K562 (cell line): ENCODE measurements around the gene GVQW3. TPM values are rescaled to one million over a fixed set of nuclear protein-coding genes. Genes with fewer than 3 reads are reported as not detected.

ENCODE experiments used
- BACH1 ChIP-seq: fragments of 200-800 bp; sonication (Bioruptor generic); IDR thresholded peaks from 2 replicates; pipeline ENCODE4 v1.6.1; 2016; ENCODE audit warnings: missing genetic modification characterization, missing compliant biosample characterization
- CHD1 ChIP-seq: fragments of 200-600 bp; sonication (generic); IDR thresholded peaks from one replicate; pipeline ENCODE4 v1.6.1; 2012; ENCODE audit warnings: mild to moderate bottlenecking, moderate library complexity, low read length, inconsistent platforms
- EHMT2 ChIP-seq: fragments of 450-650 bp; IDR thresholded peaks from 2 replicates; pipeline ENCODE4 v1.6.1; 2018; ENCODE audit warnings: antibody characterized with exemption
- ETV5 ChIP-seq: sonication (generic); formaldehyde crosslinking; IDR thresholded peaks from 2 replicates; pipeline ENCODE4 v1.4.0; 2020; ENCODE audit warnings: low read depth, mild to moderate bottlenecking, missing genetic modification reagents
- KAT8 ChIP-seq: fragments of 450-650 bp; IDR thresholded peaks from 2 replicates; pipeline ENCODE4 v1.6.1; 2016; ENCODE audit warnings: low read depth, mild to moderate bottlenecking
- MXD1 ChIP-seq: fragments of 250-450 bp; sonication (Bioruptor Pico); IDR thresholded peaks from 2 replicates; pipeline ENCODE4 v1.8.0; 2021; ENCODE audit warnings: borderline replicate concordance, mild to moderate bottlenecking, moderate library complexity; ENCODE audit not compliant: poor library complexity, severe bottlenecking
- NFATC3 ChIP-seq: fragments of 450-650 bp; IDR thresholded peaks from 2 replicates; pipeline ENCODE4 v1.6.1; 2017; ENCODE audit warnings: mild to moderate bottlenecking
- PCBP2 ChIP-seq: fragments of 200-400 bp; formaldehyde crosslinking; IDR thresholded peaks from 2 replicates; pipeline ENCODE4 v1.6.1; 2018; ENCODE audit warnings: low read length, low read depth, mild to moderate bottlenecking, moderate library complexity; ENCODE audit not compliant: poor library complexity, severe bottlenecking
- PYGO2 ChIP-seq: fragments of 450-650 bp; IDR thresholded peaks from 2 replicates; pipeline ENCODE4 v1.6.1; 2016; ENCODE audit warnings: mild to moderate bottlenecking, missing genetic modification characterization, moderate library complexity, missing compliant biosample characterization
- RNF2 ChIP-seq: sonication (generic); IDR thresholded peaks from 2 replicates; pipeline ENCODE4 v1.6.1; 2016
- SREBF1 ChIP-seq: fragments of 150-350 bp; IDR thresholded peaks from 2 replicates; pipeline ENCODE4 v1.6.1; 2014; ENCODE audit warnings: antibody characterized with exemption, low read depth, low read length, borderline replicate concordance
- TAF1 ChIP-seq: IDR thresholded peaks from 2 replicates; pipeline ENCODE4 v1.6.1; 2011; ENCODE audit warnings: mild to moderate bottlenecking, low read length, moderate library complexity; ENCODE audit not compliant: insufficient read depth, control insufficient read depth, severe bottlenecking; ENCODE audit errors: extremely low read depth
- TFAM ChIP-seq: fragments of 250-450 bp; sonication (Bioruptor Pico); conservative IDR thresholded peaks from 2 replicates; pipeline ENCODE4 v1.5.0; 2021; ENCODE audit warnings: mild to moderate bottlenecking, moderate library complexity
- TGIF2 ChIP-seq: sonication (generic); formaldehyde crosslinking; IDR thresholded peaks from 2 replicates; pipeline ENCODE4 v1.8.1; 2022; ENCODE audit warnings: mild to moderate bottlenecking, missing genetic modification reagents, moderate library complexity
- THAP7 ChIP-seq: fragments of 250-450 bp; sonication (Bioruptor Pico); IDR thresholded peaks from 2 replicates; pipeline ENCODE4 v1.5.0; 2021
- TSC22D4 ChIP-seq: fragments of 450-650 bp; IDR thresholded peaks from 2 replicates; pipeline ENCODE4 v1.6.1; 2016; ENCODE audit warnings: missing genetic modification characterization, missing biosample characterization, control low read depth
- ZEB2 ChIP-seq: fragments of 450-650 bp; IDR thresholded peaks from 2 replicates; pipeline ENCODE4 v1.6.1; 2016
- ZKSCAN8 ChIP-seq: fragments of 200-800 bp; sonication (Bioruptor generic); IDR thresholded peaks from 2 replicates; pipeline ENCODE4 v1.6.1; 2016; ENCODE audit warnings: missing genetic modification characterization, missing compliant biosample characterization
- ZNF316 ChIP-seq: fragments of 450-650 bp; IDR thresholded peaks from 2 replicates; pipeline ENCODE4 v1.6.1; 2016
- ZNF408 ChIP-seq: fragments of 250-450 bp; sonication (Bioruptor Pico); IDR thresholded peaks from 2 replicates; pipeline ENCODE4 v1.4.0; 2020; ENCODE audit warnings: low read depth, mild to moderate bottlenecking, moderate library complexity
- ZNF507 ChIP-seq: conservative IDR thresholded peaks from 2 replicates; pipeline ENCODE4 v1.6.1; 2017; ENCODE audit warnings: missing genetic modification characterization, missing compliant biosample characterization
- ZNF766 ChIP-seq: fragments of 200-800 bp; sonication (Bioruptor generic); conservative IDR thresholded peaks from 2 replicates; pipeline ENCODE4 v1.6.1; 2016; ENCODE audit warnings: missing genetic modification characterization, missing compliant biosample characterization
- ZNF785 ChIP-seq: fragments of 250-450 bp; sonication (Bioruptor Pico); IDR thresholded peaks from 2 replicates; pipeline ENCODE4 v1.4.0; 2020; ENCODE audit warnings: mild to moderate bottlenecking
- polyA plus RNA-seq, 8 experiments: library from polyadenylated mRNA; depleted of rRNA in 4 of 8; stranded (reverse) in 5 of 8; unstranded in 3 of 8; fragments of >200 nt; fragmentation: Nextera tagmentation in 2 of 8; fragmentation: Illumina TruSeq in 1 of 8; extraction: Ambion mirVana in 2 of 8; extraction: Trizol in 1 of 8; gene quantifications; 2 replicates each; pipeline versions ENCODE4 v1.2.1 to v1.2.3, GENCODE V29; 2011 to 2014; ENCODE audit warnings: inconsistent platforms in 1 of 8, missing spikeins in 1 of 8
- total RNA-seq, 7 experiments: library from RNA; depleted of rRNA in 6 of 7; stranded (reverse); fragments of >200 nt in 6 of 7; fragmentation: Illumina TruSeq in 2 of 7; extraction: Trizol in 2 of 7; gene quantifications; 2 replicates each; pipeline versions ENCODE4 v1.2.1 to v1.2.3, GENCODE V29; 2011 to 2021; ENCODE audit warnings: low replicate concordance in 1 of 7
- TF ChIP-seq, protein P1 (sequence below): sonication (generic); formaldehyde crosslinking; IDR thresholded peaks from 2 replicates; pipeline ENCODE4 v1.8.1; 2023; ENCODE audit warnings: mild to moderate bottlenecking, missing genetic modification reagents, moderate library complexity
- TF ChIP-seq, protein P2 (sequence below): fragments of 250-450 bp; sonication (Bioruptor Pico); IDR thresholded peaks from 2 replicates; pipeline ENCODE4 v1.4.0; 2020; ENCODE audit warnings: borderline replicate concordance

The GVQW3 gene
- total and polyA plus RNA-seq, 9 of the 15 experiments (the other 6 are each of a cell fraction or from before 2014, with no cell fraction given), result 0.66 to 5.7 (median 2.1) TPM

- TF ChIP-seq THAP7 (CRISPR knock-in tag) (no peak), ZNF408 (CRISPR knock-in tag) (no peak), PYGO2 (tag) (no peak), RNF2 (no peak; the same call in 1 of the 2 replicates), MXD1 (no peak), ZEB2 (no peak), ETV5 (no peak), TSC22D4 (tag) (no peak), ZNF785 (CRISPR knock-in tag) (no peak), TAF1 (peak; percentile 100), TFAM (CRISPR knock-in tag) (no peak), NFATC3 (no peak), SREBF1 (peak; percentile 17; the same call in 1 of the 2 replicates), ZKSCAN8 (CRISPR knock-in tag) (no peak), KAT8 (no peak), PCBP2 (no peak), EHMT2 (no peak), ZNF507 (tag) (no peak), TGIF2 (CRISPR knock-in tag) (no peak), ZNF766 (CRISPR knock-in tag) (0 out of 2 replicates have a peak, but pooled peaks have one; percentile 64), ZNF316 (no peak), BACH1 (tag) (no peak; the same call in 1 of the 2 replicates), CHD1 (peak; percentile 43)
- TF ChIP-seq, protein P1, sequence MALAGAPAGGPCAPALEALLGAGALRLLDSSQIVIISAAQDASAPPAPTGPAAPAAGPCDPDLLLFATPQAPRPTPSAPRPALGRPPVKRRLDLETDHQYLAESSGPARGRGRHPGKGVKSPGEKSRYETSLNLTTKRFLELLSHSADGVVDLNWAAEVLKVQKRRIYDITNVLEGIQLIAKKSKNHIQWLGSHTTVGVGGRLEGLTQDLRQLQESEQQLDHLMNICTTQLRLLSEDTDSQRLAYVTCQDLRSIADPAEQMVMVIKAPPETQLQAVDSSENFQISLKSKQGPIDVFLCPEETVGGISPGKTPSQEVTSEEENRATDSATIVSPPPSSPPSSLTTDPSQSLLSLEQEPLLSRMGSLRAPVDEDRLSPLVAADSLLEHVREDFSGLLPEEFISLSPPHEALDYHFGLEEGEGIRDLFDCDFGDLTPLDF (CRISPR knock-in tag), result peak; percentile 66
- TF ChIP-seq, protein P2, sequence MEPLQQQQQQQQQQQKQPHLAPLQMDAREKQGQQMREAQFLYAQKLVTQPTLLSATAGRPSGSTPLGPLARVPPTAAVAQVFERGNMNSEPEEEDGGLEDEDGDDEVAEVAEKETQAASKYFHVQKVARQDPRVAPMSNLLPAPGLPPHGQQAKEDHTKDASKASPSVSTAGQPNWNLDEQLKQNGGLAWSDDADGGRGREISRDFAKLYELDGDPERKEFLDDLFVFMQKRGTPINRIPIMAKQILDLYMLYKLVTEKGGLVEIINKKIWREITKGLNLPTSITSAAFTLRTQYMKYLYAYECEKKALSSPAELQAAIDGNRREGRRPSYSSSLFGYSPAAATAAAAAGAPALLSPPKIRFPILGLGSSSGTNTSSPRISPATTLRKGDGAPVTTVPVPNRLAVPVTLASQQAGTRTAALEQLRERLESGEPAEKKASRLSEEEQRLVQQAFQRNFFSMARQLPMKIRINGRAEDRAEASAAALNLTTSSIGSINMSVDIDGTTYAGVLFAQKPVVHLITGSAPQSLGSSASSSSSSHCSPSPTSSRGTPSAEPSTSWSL (CRISPR knock-in tag), result no peak
These were observed 63.4 kb downstream of the GVQW3 start, which contains the start of gene EMSY (continued) for GRCh38 chr11:76444384-76445120.
